ENCODE measurements around the gene MYBPC3. TPM values are rescaled to one million over a fixed set of nuclear protein-coding genes. Genes with fewer than 3 reads are reported as not detected.
"Not testable (repeated sequence)": the region's sequence is repeated elsewhere in the genome, so short reads cannot be mapped to it uniquely, and the experiment has no call there.

Gene MYBPC3
- polyA plus RNA-seq, 4 donors = 0.03 to 5.4 (median 0.04) TPM; not detected in 1

DNA sequence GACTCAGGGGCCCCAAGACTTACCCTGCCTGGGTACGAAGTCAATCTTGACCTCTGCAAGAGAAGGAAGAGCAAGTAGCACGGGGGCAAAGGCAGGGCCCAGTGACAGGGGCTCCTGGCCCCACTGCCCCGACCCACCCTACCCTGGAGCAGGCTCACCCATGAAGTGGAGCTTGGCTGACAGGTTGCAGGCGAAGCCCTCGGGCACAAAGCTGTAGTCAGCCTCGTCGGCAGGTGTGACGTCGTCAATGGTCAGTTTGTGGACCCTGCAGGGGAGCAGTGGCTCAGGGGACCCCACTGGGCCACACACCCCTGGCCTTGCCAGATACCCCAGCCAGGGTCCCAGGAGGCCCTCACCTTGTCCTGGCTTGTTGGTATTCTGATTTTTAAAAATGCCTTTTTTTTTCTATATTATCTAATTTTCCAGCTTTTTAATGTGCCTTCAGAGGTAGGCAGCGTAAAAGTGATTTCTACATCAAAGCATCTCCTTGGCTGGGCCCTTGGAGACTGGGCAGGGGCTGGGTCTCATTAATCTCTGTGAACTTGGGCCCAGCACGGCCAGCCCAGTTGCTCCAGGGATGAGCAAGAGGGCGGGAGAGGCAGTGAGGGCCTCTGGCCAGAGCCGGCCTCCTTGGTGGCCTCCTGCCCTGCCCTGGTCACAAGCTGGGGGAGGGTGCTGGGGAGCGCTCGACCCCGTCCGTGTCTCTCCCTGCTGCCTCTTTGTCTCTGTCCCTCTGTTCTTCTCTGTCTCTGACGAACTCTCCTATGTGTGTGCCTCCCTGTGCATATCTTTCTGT is 11.3 kb downstream of the MYBPC3 start:
- H3K9me3 ChIP-seq (ENCODE audit: control insufficient read depth in 2 of 2, insufficient read depth in 1 of 2, low read depth in 1 of 2, low read length in 1 of 2) = no peaks in the 10 kb centered on the region
- H3K4me1 ChIP-seq (ENCODE audit: control insufficient read depth in 3 of 3, insufficient read depth in 2 of 3, low read depth in 1 of 3, low read length in 2 of 3) = peaks cover 0 to 2% (median 0%) of the 10 kb centered on the region in 3 donors
- no peak overlapping the region for H3K4me3 ChIP-seq (ENCODE audit: low read depth in 1 of 3, low read length in 3 of 3)
- H3K27ac ChIP-seq (ENCODE audit: low read depth in 1 of 3, low read length in 2 of 3) = no peak overlapping the region
- 62 to 70% (median 67%) methylated on average over 17 to 18 of the region's 18 CpGs for WGBS, 3 donors
- no peak for FAIRE-seq
- H3K36me3 ChIP-seq (ENCODE audit: control insufficient read depth in 3 of 3, insufficient read depth in 2 of 3, low read depth in 1 of 3, low read length in 3 of 3) = no peaks in the 10 kb centered on the region
- no peak for DNase-seq
- H3K27me3 ChIP-seq (ENCODE audit: control insufficient read depth in 3 of 3, insufficient read depth in 3 of 3, low read length in 3 of 3) = no peaks in the 10 kb centered on the region

DNA sequence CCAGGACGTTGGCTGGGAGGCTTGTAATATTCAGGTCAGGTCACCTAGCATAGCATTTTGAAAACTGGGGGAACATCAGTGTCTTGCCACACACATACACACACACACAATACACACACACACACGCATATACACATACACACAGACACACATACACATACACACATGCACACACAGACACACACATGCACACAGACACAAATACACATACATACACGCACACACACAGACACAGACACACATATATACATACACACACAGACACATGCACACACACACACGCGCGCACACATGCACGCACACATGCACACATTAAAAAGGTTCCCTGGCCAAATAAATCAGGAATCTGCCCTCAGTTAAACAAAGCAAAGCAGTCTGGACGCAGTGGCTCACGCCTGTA is 12.5 kb downstream of the MYBPC3 start:
- FAIRE-seq (no peak), DNase-seq (no peak)
- Histone ChIP-seq H3K27me3 (ENCODE audit: control insufficient read depth in 3 of 3, insufficient read depth in 3 of 3, low read length in 3 of 3) (no peaks in the 10 kb centered on the region), H3K4me3 (ENCODE audit: low read depth in 1 of 3, low read length in 3 of 3) (no peak overlapping the region), H3K36me3 (ENCODE audit: control insufficient read depth in 3 of 3, insufficient read depth in 2 of 3, low read depth in 1 of 3, low read length in 3 of 3) (no peaks in the 10 kb centered on the region), H3K4me1 (ENCODE audit: control insufficient read depth in 3 of 3, insufficient read depth in 2 of 3, low read depth in 1 of 3, low read length in 2 of 3) (peaks cover 0 to 2% (median 0%) of the 10 kb centered on the region in 3 donors), H3K27ac (ENCODE audit: low read depth in 1 of 3, low read length in 2 of 3) (no peak overlapping the region), H3K9me3 (ENCODE audit: control insufficient read depth in 2 of 2, insufficient read depth in 1 of 2, low read depth in 1 of 2, low read length in 1 of 2) (no peaks in the 10 kb centered on the region)
- 68 to 77% (median 75%) methylated on average over 9 of the region's 9 CpGs for WGBS, 3 donors

DNA sequence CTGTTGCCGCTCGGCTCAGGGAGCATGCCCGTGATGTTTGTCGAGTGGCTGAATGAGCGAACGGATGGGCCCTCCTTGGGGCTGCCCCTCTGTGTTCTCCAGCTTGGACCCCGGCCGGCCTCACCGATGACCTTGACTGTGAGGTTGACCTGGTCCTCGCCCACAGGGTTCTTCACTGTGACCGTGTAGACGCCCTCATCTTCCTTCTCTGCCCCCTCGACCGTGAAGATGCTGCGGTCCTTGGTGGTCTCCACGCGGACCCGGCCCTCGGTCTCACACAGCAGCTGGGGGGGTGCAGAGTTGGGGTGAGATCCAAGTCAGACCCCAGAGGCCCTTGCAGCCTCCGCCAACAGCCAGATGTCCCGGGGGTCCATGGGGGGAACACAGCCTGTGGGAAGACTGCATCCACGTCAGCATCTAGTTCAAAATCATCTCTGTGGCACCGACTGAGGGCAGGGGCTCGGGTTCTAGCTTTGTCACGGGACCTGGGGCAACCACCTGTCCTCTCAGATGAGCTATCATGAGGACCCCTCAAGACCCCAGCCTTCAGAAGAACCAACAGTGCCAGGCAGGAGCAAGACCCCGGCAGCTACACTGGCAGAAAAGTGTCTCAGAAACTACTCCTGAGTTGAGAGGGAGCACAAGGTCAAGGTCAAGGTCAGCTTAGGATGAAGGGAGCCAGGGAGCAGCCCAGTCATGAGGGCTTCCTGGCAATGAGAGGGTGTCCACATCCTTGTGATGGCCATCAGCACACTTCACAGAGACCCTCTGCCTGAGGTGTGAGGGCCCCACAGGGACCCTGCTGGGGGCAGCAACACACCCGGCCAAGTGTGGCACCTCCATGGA is 13.9 kb downstream of the MYBPC3 start:
- H3K9me3 ChIP-seq (ENCODE audit: control insufficient read depth in 2 of 2, insufficient read depth in 1 of 2, low read depth in 1 of 2, low read length in 1 of 2) = no peaks in the 10 kb centered on the region
- H3K4me1 ChIP-seq (ENCODE audit: control insufficient read depth in 3 of 3, insufficient read depth in 2 of 3, low read depth in 1 of 3, low read length in 2 of 3) = peaks cover 0 to 2% (median 0%) of the 10 kb centered on the region in 3 donors
- FAIRE-seq = no peak
- WGBS, 3 donors = 84 to 91% (median 90%) methylated on average over 27 of the region's 27 CpGs
- H3K27ac ChIP-seq (ENCODE audit: low read depth in 1 of 3, low read length in 2 of 3) = no peak overlapping the region
- H3K27me3 ChIP-seq (ENCODE audit: control insufficient read depth in 3 of 3, insufficient read depth in 3 of 3, low read length in 3 of 3) = no peaks in the 10 kb centered on the region
- H3K36me3 ChIP-seq (ENCODE audit: control insufficient read depth in 3 of 3, insufficient read depth in 2 of 3, low read depth in 1 of 3, low read length in 3 of 3) = no peaks in the 10 kb centered on the region
- no peak overlapping the region for H3K4me3 ChIP-seq (ENCODE audit: low read depth in 1 of 3, low read length in 3 of 3)
- no peak for DNase-seq

DNA sequence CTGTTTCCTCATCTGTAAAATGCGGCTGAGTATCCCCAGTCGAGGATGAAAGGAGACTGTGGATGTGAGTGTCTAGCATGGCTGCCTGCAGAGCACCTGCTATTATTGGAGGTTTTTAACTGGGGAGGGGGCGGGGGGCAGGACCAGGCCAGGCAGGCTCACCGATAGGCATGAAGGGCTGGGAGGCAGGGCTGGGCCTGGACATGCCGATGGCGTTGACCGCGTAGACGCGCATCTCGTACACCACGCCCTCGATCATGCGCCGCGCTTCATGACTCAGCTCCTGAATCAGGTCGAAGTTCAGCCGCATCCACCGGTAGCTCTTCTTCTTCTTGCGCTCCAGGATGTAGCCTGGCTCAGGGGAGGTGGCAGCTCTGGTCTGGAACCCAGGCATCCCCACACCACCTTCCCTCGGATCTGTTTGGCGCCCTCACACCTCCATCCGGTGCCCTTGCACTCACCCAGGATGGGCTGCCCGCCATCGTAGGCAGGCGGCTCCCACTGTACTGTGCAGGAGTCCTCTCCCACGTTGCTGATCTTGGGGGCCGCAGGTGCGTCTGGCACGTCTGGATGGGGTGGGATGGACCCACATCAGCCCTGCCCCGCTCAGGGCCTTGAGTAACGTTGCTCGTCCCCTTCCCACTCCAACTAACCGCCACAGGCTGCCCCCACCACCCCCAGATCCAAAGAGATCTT is 15.1 kb downstream of the MYBPC3 start:
- DNase-seq (peak in 1 of 2 donors; percentile 47), FAIRE-seq (no peak)
- no peaks in the 10 kb centered on the region for H3K27me3 ChIP-seq (ENCODE audit: control insufficient read depth in 3 of 3, insufficient read depth in 3 of 3, low read length in 3 of 3)
- no peaks in the 10 kb centered on the region for H3K36me3 ChIP-seq (ENCODE audit: control insufficient read depth in 3 of 3, insufficient read depth in 2 of 3, low read depth in 1 of 3, low read length in 3 of 3)
- no peak overlapping the region for H3K4me3 ChIP-seq (ENCODE audit: low read depth in 1 of 3, low read length in 3 of 3)
- peaks cover 0 to 5% (median 0%) of the 10 kb centered on the region in 3 donors for H3K4me1 ChIP-seq (ENCODE audit: control insufficient read depth in 3 of 3, insufficient read depth in 2 of 3, low read depth in 1 of 3, low read length in 2 of 3)
- H3K27ac ChIP-seq (ENCODE audit: low read depth in 1 of 3, low read length in 2 of 3) = no peak overlapping the region
- H3K9me3 ChIP-seq (ENCODE audit: control insufficient read depth in 2 of 2, insufficient read depth in 1 of 2, low read depth in 1 of 2, low read length in 1 of 2) = no peaks in the 10 kb centered on the region
- WGBS, 3 donors = 83 to 89% (median 86%) methylated on average over 34 of the region's 34 CpGs

DNA sequence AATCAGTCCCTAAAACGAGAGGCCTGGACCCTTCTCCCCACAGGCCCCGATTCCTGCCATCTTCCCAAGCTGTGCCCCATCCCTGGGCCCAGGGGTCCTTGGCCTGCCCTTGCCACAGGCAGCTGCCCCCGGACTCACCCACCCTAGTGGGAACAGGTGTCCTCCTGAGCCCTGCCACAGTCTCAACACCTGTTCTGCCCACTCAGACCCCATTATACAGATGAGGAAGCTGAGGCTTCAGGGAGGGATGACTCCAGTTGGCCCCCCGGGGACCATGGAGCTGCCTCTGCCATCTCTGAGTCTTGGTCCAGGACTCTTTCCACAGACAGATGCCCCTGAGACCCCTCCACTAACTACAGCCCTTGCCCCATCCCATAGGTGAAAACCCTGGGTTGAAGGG is 15.9 kb downstream of the MYBPC3 start:
- peaks cover 0 to 12% (median 1%) of the 10 kb centered on the region in 3 donors for H3K4me1 ChIP-seq (ENCODE audit: control insufficient read depth in 3 of 3, insufficient read depth in 2 of 3, low read depth in 1 of 3, low read length in 2 of 3)
- 81 to 85% (median 83%) methylated on average over 4 of the region's 4 CpGs for WGBS, 3 donors
- H3K27me3 ChIP-seq (ENCODE audit: control insufficient read depth in 3 of 3, insufficient read depth in 3 of 3, low read length in 3 of 3) = no peaks in the 10 kb centered on the region
- FAIRE-seq = no peak
- DNase-seq = no peak
- H3K36me3 ChIP-seq (ENCODE audit: control insufficient read depth in 3 of 3, insufficient read depth in 2 of 3, low read depth in 1 of 3, low read length in 3 of 3) = peaks cover 0 to 1% (median 0%) of the 10 kb centered on the region in 3 donors
- no peaks in the 10 kb centered on the region for H3K9me3 ChIP-seq (ENCODE audit: control insufficient read depth in 2 of 2, insufficient read depth in 1 of 2, low read depth in 1 of 2, low read length in 1 of 2)
- no peak overlapping the region for H3K27ac ChIP-seq (ENCODE audit: low read depth in 1 of 3, low read length in 2 of 3)
- no peak overlapping the region for H3K4me3 ChIP-seq (ENCODE audit: low read depth in 1 of 3, low read length in 3 of 3)

DNA sequence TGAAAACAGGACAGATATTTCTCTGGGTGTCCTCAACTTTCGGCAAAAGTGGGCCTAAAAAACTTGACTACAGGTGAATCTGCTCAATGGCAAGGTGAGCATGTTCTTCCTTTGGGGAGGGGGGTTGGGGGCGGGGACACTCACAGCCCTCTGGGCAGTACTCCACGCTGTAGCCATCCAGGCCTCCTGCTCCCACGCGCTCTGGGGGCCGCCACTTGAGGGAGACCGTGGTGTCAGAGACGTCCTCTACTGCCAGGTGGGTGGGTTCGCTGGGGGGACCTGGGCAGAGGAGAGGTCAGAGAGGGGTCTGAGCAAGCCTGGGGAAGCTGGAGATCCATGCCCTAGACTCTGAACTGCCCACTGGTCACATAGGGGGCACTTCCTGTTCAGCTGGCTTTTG is 16.8 kb downstream of the MYBPC3 start:
- H3K36me3 ChIP-seq (ENCODE audit: control insufficient read depth in 3 of 3, insufficient read depth in 2 of 3, low read depth in 1 of 3, low read length in 3 of 3) = peaks cover 0 to 7% (median under 1%) of the 10 kb centered on the region in 3 donors
- H3K27me3 ChIP-seq (ENCODE audit: control insufficient read depth in 3 of 3, insufficient read depth in 3 of 3, low read length in 3 of 3) = no peaks in the 10 kb centered on the region
- H3K4me1 ChIP-seq (ENCODE audit: control insufficient read depth in 3 of 3, insufficient read depth in 2 of 3, low read depth in 1 of 3, low read length in 2 of 3) = peaks cover 0 to 13% (median 2%) of the 10 kb centered on the region in 3 donors
- WGBS, 3 donors = 86 to 92% (median 86%) methylated on average over 9 of the region's 9 CpGs
- no peaks in the 10 kb centered on the region for H3K9me3 ChIP-seq (ENCODE audit: control insufficient read depth in 2 of 2, insufficient read depth in 1 of 2, low read depth in 1 of 2, low read length in 1 of 2)
- H3K4me3 ChIP-seq (ENCODE audit: low read depth in 1 of 3, low read length in 3 of 3) = no peak overlapping the region
- DNase-seq (no peak), FAIRE-seq (no peak)
- no peak overlapping the region for H3K27ac ChIP-seq (ENCODE audit: low read depth in 1 of 3, low read length in 2 of 3)

DNA sequence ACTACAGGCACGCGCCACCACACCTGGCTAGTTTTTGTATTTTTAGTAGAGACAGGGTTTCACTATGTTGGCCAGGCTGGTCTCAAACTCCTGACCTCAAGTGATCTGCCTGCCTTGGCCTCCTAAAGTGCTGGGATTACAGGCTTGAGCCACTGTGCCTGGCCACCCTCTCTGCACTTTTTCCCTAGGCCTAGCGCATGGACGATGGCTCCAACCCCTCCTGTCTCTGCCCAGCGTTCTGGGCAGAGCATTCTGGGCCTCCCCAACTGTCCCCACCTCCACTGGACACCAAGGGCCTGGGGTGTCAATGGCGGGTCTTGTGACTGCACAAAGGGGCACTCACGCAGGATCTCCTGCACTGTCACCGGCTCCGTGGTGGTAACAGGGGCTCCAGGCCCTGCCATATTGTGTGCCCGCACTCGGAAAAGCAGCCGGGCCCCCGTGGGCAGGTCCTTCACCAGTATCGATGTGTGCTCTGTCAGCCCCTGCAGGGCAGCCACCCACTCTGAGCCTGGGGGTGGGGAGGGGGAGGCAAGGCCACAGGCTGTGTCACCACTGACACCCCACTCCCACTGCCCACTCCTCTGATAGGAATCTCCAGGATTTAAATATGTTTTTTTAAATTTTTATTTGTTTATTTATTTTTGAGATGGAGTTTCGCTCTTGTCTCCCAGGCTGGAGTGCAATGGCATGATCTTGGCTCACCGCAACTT is 17.6 kb downstream of the MYBPC3 start:
- not testable (repeated sequence) for H3K9me3 ChIP-seq (ENCODE audit: control insufficient read depth in 2 of 2, insufficient read depth in 1 of 2, low read depth in 1 of 2, low read length in 1 of 2); H3K27me3 ChIP-seq (ENCODE audit: control insufficient read depth in 3 of 3, insufficient read depth in 3 of 3, low read length in 3 of 3); FAIRE-seq; H3K4me3 ChIP-seq (ENCODE audit: low read depth in 1 of 3, low read length in 3 of 3); H3K27ac ChIP-seq (ENCODE audit: low read depth in 1 of 3, low read length in 2 of 3); H3K36me3 ChIP-seq (ENCODE audit: control insufficient read depth in 3 of 3, insufficient read depth in 2 of 3, low read depth in 1 of 3, low read length in 3 of 3); DNase-seq
- WGBS, 3 donors = 94 to 96% (median 96%) methylated on average over 16 of the region's 16 CpGs
- peaks cover 0 to 13% (median 2%) of the 10 kb centered on the region in 3 donors for H3K4me1 ChIP-seq (ENCODE audit: control insufficient read depth in 3 of 3, insufficient read depth in 2 of 3, low read depth in 1 of 3, low read length in 2 of 3)

Data from small intestine (tissue), 7 donors.